Nephron progenitor cell (in vitro differentiated cells): ENCODE data around the gene DOK7.

Source experiments
- DNase-seq: peaks from one replicate; pipeline ENCODE4 v3.0.0; 2021
- H3K27ac Mint-ChIP-seq: 2 replicates; pipeline ENCODE4 v1.8.0; 2021; ENCODE audit warnings: mild to moderate bottlenecking, moderate library complexity, mixed read lengths
- H3K27me3 Mint-ChIP-seq: 2 replicates; pipeline ENCODE4 v1.8.0; 2021; ENCODE audit warnings: mild to moderate bottlenecking, low read depth, mixed read lengths; ENCODE audit not compliant: poor library complexity
- H3K36me3 Mint-ChIP-seq: 2 replicates; pipeline ENCODE4 v1.8.0; 2021; ENCODE audit warnings: low read depth, mixed read lengths
- H3K4me1 Mint-ChIP-seq: 2 replicates; pipeline ENCODE4 v1.8.0; 2021; ENCODE audit warnings: mixed read lengths
- H3K4me3 Mint-ChIP-seq: 2 replicates; pipeline ENCODE4 v1.8.0; 2021; ENCODE audit warnings: mild to moderate bottlenecking, moderate library complexity, mixed read lengths
- H3K9me3 Mint-ChIP-seq: 2 replicates; pipeline ENCODE4 v1.8.0; 2021; ENCODE audit warnings: mild to moderate bottlenecking, moderate library complexity, mixed read lengths
- TF ChIP-seq, protein P1 (sequence below): fragments of 200-600 bp; sonication (generic); IDR thresholded peaks from 2 replicates; pipeline ENCODE4 v1.5.0; 2021; ENCODE audit warnings: antibody characterized with exemption

DOK7 gene

DNA sequence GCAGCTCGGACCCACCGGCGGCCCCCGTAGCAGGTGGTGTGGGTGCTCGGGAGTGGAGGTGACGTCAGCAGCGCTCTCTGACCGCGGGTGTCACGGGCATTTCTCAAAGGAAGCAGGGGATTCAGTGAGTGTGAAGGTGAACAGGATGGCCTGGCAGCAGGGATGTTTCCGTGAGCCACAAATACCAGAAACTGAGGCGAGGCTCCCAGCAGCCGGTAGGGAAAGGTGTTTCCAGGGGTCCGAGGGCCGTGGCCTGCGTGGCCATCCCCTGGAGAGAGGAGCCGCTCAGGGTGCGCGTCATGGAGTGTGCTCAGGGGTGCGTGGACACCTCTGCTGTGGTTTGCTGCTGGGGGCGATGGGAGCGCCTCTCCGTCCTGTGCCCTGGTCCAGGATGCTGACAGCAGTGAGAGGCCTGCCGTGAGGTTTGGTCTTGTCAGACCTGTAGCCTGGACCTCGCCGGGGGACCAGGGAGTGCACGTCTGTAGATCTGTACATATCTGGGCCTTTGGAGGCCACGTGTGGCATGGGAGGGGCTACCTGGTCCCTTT, 31.6 kb upstream of the DOK7 start:
- DNase-seq: no peak

DNA sequence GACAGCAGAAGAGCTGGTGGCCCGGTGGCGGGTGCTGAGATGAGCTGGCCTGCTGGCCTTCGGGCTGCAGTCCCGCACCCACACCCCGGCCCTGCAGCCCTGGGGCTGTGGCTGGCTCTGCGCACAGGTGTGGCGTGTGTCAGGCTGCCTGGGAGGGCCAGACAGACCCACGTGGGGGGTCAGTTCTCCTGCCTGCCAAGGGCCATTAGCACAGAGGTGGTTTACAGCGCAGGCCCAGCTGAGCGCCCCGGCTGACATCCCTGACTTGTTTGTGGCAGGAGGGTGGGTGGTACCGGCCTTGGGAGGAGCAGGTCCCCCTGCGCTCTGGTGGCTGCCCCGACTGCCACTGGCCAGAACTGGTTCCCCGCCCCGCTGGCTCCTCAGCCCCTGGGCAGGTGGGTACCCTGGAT, 30.7 kb upstream of the DOK7 start:
- TF ChIP-seq, protein P1, sequence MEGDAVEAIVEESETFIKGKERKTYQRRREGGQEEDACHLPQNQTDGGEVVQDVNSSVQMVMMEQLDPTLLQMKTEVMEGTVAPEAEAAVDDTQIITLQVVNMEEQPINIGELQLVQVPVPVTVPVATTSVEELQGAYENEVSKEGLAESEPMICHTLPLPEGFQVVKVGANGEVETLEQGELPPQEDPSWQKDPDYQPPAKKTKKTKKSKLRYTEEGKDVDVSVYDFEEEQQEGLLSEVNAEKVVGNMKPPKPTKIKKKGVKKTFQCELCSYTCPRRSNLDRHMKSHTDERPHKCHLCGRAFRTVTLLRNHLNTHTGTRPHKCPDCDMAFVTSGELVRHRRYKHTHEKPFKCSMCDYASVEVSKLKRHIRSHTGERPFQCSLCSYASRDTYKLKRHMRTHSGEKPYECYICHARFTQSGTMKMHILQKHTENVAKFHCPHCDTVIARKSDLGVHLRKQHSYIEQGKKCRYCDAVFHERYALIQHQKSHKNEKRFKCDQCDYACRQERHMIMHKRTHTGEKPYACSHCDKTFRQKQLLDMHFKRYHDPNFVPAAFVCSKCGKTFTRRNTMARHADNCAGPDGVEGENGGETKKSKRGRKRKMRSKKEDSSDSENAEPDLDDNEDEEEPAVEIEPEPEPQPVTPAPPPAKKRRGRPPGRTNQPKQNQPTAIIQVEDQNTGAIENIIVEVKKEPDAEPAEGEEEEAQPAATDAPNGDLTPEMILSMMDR: no peak
- peaks cover 15% of the 10 kb centered on the region for H3K36me3 Mint-ChIP-seq
- H3K4me1 Mint-ChIP-seq: peaks cover 12% of the 10 kb centered on the region
- no peaks in the 10 kb centered on the region for H3K27me3 Mint-ChIP-seq
- no peak for DNase-seq
- no peaks in the 10 kb centered on the region for H3K9me3 Mint-ChIP-seq
- H3K4me3 Mint-ChIP-seq: no peak overlapping the region
- H3K27ac Mint-ChIP-seq: no peak overlapping the region

More for the DNA sequence above, 31.6 kb upstream of the DOK7 start:
- TF ChIP-seq, protein P1: no peak
- H3K4me1 Mint-ChIP-seq: peaks cover 12% of the 10 kb centered on the region
- H3K27ac Mint-ChIP-seq: peak overlapping the region; percentile 69
- H3K36me3 Mint-ChIP-seq: peaks cover 15% of the 10 kb centered on the region
- H3K4me3 Mint-ChIP-seq: no peak overlapping the region
- no peaks in the 10 kb centered on the region for H3K27me3 Mint-ChIP-seq
- no peaks in the 10 kb centered on the region for H3K9me3 Mint-ChIP-seq

DNA sequence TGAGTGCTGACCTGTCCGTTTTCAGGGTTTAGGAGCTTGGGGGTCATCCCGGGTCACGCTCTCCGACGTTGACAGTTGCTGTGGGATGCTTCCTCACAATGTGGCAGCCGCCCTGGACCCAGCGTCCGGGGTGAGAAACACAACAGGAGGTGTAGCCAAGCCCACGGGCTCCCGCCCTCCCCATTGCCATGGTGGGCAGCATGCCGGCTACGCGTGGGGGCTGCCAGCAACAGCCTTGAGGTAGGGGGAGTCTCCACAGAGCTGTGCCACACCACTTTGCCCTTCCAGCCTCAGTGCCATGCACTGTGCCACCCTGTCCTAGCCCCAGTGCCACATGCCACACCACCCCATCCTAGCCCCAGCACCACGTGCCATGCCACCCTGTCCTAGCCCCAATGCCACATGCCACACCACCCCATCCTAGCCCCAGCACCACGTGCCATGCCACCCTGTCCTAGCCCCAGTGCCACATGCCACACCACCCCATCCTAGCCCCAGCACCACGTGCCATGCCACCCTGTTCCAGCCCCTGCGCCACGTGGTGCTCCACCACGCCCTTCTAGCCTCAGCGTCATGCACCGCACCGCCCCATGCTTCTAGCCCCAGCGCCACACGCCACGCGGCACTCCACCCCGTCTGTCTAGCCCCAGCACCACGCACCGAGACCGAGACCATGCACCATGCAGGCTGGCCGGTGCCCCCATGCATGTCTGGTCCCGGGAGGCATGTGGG, 29.8 kb upstream of the DOK7 start:
- H3K36me3 Mint-ChIP-seq: peaks cover 12% of the 10 kb centered on the region
- H3K27me3 Mint-ChIP-seq: no peaks in the 10 kb centered on the region
- DNase-seq: no peak
- TF ChIP-seq, protein P1: no peak
- no peak overlapping the region for H3K4me3 Mint-ChIP-seq
- no peak overlapping the region for H3K27ac Mint-ChIP-seq
- H3K9me3 Mint-ChIP-seq: no peaks in the 10 kb centered on the region
- H3K4me1 Mint-ChIP-seq: peaks cover 12% of the 10 kb centered on the region

DNA sequence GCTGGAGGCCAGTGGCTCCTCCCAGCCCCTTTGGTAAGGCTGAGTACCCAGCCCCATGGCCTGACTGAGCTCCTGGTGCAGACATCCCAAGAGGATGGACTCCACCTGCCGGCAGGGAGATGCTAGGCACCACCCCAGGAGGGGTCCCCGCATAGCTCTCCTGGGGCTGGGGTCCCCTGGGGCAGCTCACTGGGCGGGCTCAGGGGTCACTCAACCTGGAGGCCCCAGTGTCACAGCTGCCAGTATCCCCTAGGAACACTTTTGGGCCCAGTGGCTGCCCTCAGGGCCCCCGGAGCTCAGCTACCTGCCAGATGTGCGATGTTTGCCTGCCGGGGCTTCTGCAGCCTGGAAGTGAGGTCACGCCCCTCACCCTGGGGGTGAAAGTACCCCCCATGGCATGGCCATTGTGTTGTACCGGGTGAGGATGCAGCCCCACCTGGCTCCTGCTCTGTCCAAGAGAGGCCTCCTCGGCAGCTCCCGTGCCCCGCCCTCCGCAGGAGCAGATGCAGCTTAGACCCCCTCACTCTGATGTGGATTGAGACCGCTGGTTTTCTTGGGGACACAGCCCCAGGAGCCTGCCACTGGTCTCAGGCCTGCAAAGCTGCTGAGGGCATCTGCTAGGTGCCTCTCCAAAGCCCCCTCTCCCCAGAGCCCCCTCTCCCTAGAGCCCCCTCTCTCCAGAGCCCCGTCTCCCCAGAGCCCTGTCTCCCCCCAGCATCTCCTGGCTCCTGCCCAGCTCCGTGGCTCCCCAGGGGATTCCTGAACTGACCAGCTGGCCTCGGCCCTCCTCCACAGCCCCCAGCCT, 28.0 kb upstream of the DOK7 start:
- H3K27me3 Mint-ChIP-seq: no peaks in the 10 kb centered on the region
- H3K27ac Mint-ChIP-seq: no peak overlapping the region
- no peak for DNase-seq
- H3K4me3 Mint-ChIP-seq: no peak overlapping the region
- TF ChIP-seq, protein P1: peak; percentile 16
- H3K9me3 Mint-ChIP-seq: no peaks in the 10 kb centered on the region
- H3K4me1 Mint-ChIP-seq: peaks cover 6% of the 10 kb centered on the region
- H3K36me3 Mint-ChIP-seq: no peaks in the 10 kb centered on the region

DNA sequence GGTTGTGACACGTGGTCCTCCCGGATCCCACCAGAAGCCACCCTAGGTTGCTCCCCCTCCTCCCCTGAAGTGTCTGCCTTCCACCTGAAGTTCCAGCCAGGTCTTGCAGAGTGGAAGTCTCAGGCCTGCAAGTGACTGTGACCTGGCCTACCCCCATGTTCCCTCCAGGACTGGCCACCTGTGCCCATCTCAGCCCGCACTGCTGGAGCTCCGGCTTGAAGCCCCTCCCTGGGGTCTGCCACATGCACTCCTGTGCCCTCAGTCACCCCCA, 27.5 kb upstream of the DOK7 start:
- TF ChIP-seq, protein P1: no peak
- Mint-ChIP-seq H3K4me1 (peaks cover 6% of the 10 kb centered on the region), H3K9me3 (no peaks in the 10 kb centered on the region), H3K27me3 (no peaks in the 10 kb centered on the region), H3K4me3 (no peak overlapping the region), H3K27ac (no peak overlapping the region), H3K36me3 (no peaks in the 10 kb centered on the region)
- DNase-seq: no peak
